ENCODE results near the gene CEBPA.

DNA sequence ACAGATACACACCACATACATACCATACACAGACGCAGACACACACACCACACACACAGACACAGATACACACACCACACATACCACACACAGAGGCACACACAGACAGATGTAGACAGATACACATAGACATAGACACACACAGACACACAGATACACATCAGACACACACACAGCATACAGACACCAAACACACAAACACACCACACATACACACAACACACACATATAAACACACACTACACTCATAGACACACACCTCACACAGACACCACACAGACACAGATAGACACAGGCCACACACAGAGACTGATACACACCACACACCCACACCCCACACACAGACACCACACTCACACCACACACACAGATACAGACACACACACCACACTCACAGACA is 51.8 kb downstream of the CEBPA start:
- TF ChIP-seq, protein P1, sequence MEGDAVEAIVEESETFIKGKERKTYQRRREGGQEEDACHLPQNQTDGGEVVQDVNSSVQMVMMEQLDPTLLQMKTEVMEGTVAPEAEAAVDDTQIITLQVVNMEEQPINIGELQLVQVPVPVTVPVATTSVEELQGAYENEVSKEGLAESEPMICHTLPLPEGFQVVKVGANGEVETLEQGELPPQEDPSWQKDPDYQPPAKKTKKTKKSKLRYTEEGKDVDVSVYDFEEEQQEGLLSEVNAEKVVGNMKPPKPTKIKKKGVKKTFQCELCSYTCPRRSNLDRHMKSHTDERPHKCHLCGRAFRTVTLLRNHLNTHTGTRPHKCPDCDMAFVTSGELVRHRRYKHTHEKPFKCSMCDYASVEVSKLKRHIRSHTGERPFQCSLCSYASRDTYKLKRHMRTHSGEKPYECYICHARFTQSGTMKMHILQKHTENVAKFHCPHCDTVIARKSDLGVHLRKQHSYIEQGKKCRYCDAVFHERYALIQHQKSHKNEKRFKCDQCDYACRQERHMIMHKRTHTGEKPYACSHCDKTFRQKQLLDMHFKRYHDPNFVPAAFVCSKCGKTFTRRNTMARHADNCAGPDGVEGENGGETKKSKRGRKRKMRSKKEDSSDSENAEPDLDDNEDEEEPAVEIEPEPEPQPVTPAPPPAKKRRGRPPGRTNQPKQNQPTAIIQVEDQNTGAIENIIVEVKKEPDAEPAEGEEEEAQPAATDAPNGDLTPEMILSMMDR (IDR thresholded peaks at IDR 0.05) = no peak
- TF ChIP-seq POLR2A (IDR thresholded peaks at IDR 0.05) = no peak

All from esophagus squamous epithelium (tissue), 4 donors.